Measurements from ENCODE around the gene AJUBA. TPM values are rescaled to one million over a fixed set of nuclear protein-coding genes. Genes with fewer than 3 reads are reported as not detected.

The AJUBA gene
- polyA plus RNA-seq, 2 donors = 16.5 to 19.7 TPM

GRCh38 chr14:22981876-22982476 is 375 bp downstream of the AJUBA start:
- Histone ChIP-seq H3K27ac (ENCODE audit: low read depth in 2 of 2, low read length in 1 of 2) (peak overlapping the region; percentile 84 to 86), H3K27me3 (ENCODE audit: control insufficient read depth in 1 of 2, insufficient read depth in 2 of 2, low read length in 2 of 2) (no peaks in the 10 kb centered on the region), H3K36me3 (ENCODE audit: control insufficient read depth in 2 of 2, insufficient read depth in 2 of 2, low read length in 1 of 2) (peaks cover 0 to 1% of the 10 kb centered on the region in 2 donors), H3K9me3 (ENCODE audit: control insufficient read depth in 2 of 2, insufficient read depth in 1 of 2, low read depth in 1 of 2, low read length in 1 of 2) (no peaks in the 10 kb centered on the region), H3K4me1 (ENCODE audit: control insufficient read depth in 2 of 2, insufficient read depth in 2 of 2, low read length in 1 of 2) (peaks cover 0 to 15% of the 10 kb centered on the region in 2 donors), H3K4me3 (ENCODE audit: low read depth in 1 of 2, low read length in 2 of 2) (peak overlapping the region; percentile 68 to 85)
- WGBS, 2 donors = 1% methylated on average over 50 to 51 of the region's 51 CpGs

GRCh38 chr14:22981090-22981875 is 1.1 kb downstream of the AJUBA start:
- H3K4me3 ChIP-seq (ENCODE audit: low read depth in 1 of 2, low read length in 2 of 2) = peak overlapping the region; percentile 68 to 85
- peak overlapping the region; percentile 84 to 86 for H3K27ac ChIP-seq (ENCODE audit: low read depth in 2 of 2, low read length in 1 of 2)
- H3K36me3 ChIP-seq (ENCODE audit: control insufficient read depth in 2 of 2, insufficient read depth in 2 of 2, low read length in 1 of 2) = peaks cover 0 to 1% of the 10 kb centered on the region in 2 donors
- peaks cover 0 to 16% of the 10 kb centered on the region in 2 donors for H3K4me1 ChIP-seq (ENCODE audit: control insufficient read depth in 2 of 2, insufficient read depth in 2 of 2, low read length in 1 of 2)
- no peaks in the 10 kb centered on the region for H3K27me3 ChIP-seq (ENCODE audit: control insufficient read depth in 1 of 2, insufficient read depth in 2 of 2, low read length in 2 of 2)
- H3K9me3 ChIP-seq (ENCODE audit: control insufficient read depth in 2 of 2, insufficient read depth in 1 of 2, low read depth in 1 of 2, low read length in 1 of 2) = no peaks in the 10 kb centered on the region
- 4 to 5% methylated on average over 76 of the region's 76 CpGs for WGBS, 2 donors

GRCh38 chr14:22980672-22981089 is 1.7 kb downstream of the AJUBA start:
- peak overlapping the region; percentile 84 to 91 for H3K27ac ChIP-seq (ENCODE audit: low read depth in 2 of 2, low read length in 1 of 2)
- WGBS, 2 donors = 2 to 3% methylated on average over 41 of the region's 41 CpGs
- no peaks in the 10 kb centered on the region for H3K27me3 ChIP-seq (ENCODE audit: control insufficient read depth in 1 of 2, insufficient read depth in 2 of 2, low read length in 2 of 2)
- H3K4me1 ChIP-seq (ENCODE audit: control insufficient read depth in 2 of 2, insufficient read depth in 2 of 2, low read length in 1 of 2) = peaks cover 0 to 16% of the 10 kb centered on the region in 2 donors
- H3K36me3 ChIP-seq (ENCODE audit: control insufficient read depth in 2 of 2, insufficient read depth in 2 of 2, low read length in 1 of 2) = peaks cover 0 to 1% of the 10 kb centered on the region in 2 donors
- H3K9me3 ChIP-seq (ENCODE audit: control insufficient read depth in 2 of 2, insufficient read depth in 1 of 2, low read depth in 1 of 2, low read length in 1 of 2) = no peaks in the 10 kb centered on the region
- H3K4me3 ChIP-seq (ENCODE audit: low read depth in 1 of 2, low read length in 2 of 2) = peak overlapping the region; percentile 68 to 85

GRCh38 chr14:22979748-22980392 is 2.5 kb downstream of the AJUBA start:
- WGBS, 2 donors = 33 to 54% methylated on average over 8 of the region's 8 CpGs

GRCh38 chr14:22978981-22979671 is 3.2 kb downstream of the AJUBA start:
- 40 to 47% methylated on average over 5 of the region's 5 CpGs for WGBS, 2 donors
- Histone ChIP-seq H3K27ac (ENCODE audit: low read depth in 2 of 2, low read length in 1 of 2) (peak overlapping the region; percentile 84 to 91), H3K9me3 (ENCODE audit: control insufficient read depth in 2 of 2, insufficient read depth in 1 of 2, low read depth in 1 of 2, low read length in 1 of 2) (no peaks in the 10 kb centered on the region), H3K27me3 (ENCODE audit: control insufficient read depth in 1 of 2, insufficient read depth in 2 of 2, low read length in 2 of 2) (no peaks in the 10 kb centered on the region), H3K4me1 (ENCODE audit: control insufficient read depth in 2 of 2, insufficient read depth in 2 of 2, low read length in 1 of 2) (peaks cover 0 to 16% of the 10 kb centered on the region in 2 donors), H3K36me3 (ENCODE audit: control insufficient read depth in 2 of 2, insufficient read depth in 2 of 2, low read length in 1 of 2) (peaks cover 0 to 1% of the 10 kb centered on the region in 2 donors), H3K4me3 (ENCODE audit: low read depth in 1 of 2, low read length in 2 of 2) (peak overlapping the region; percentile 37 to 68)

More at GRCh38 chr14:22979748-22980392, 2.5 kb downstream of the AJUBA start:
- Histone ChIP-seq H3K4me3 (ENCODE audit: low read depth in 1 of 2, low read length in 2 of 2) (peak overlapping the region; percentile 40 to 68), H3K4me1 (ENCODE audit: control insufficient read depth in 2 of 2, insufficient read depth in 2 of 2, low read length in 1 of 2) (peaks cover 0 to 16% of the 10 kb centered on the region in 2 donors), H3K27ac (ENCODE audit: low read depth in 2 of 2, low read length in 1 of 2) (peak overlapping the region; percentile 84 to 91), H3K36me3 (ENCODE audit: control insufficient read depth in 2 of 2, insufficient read depth in 2 of 2, low read length in 1 of 2) (peaks cover 0 to 1% of the 10 kb centered on the region in 2 donors), H3K9me3 (ENCODE audit: control insufficient read depth in 2 of 2, insufficient read depth in 1 of 2, low read depth in 1 of 2, low read length in 1 of 2) (no peaks in the 10 kb centered on the region), H3K27me3 (ENCODE audit: control insufficient read depth in 1 of 2, insufficient read depth in 2 of 2, low read length in 2 of 2) (no peaks in the 10 kb centered on the region)

- Histone ChIP-seq H3K27ac (ENCODE audit: low read depth in 2 of 2, low read length in 1 of 2) (peak overlapping the region; percentile 84 to 91), H3K36me3 (ENCODE audit: control insufficient read depth in 2 of 2, insufficient read depth in 2 of 2, low read length in 1 of 2) (peaks cover 0 to 2% of the 10 kb centered on the region in 2 donors), H3K4me1 (ENCODE audit: control insufficient read depth in 2 of 2, insufficient read depth in 2 of 2, low read length in 1 of 2) (peaks cover 0 to 16% of the 10 kb centered on the region in 2 donors), H3K4me3 (ENCODE audit: low read depth in 1 of 2, low read length in 2 of 2) (peak overlapping the region in 1 of 2 donors; percentile 3), H3K27me3 (ENCODE audit: control insufficient read depth in 1 of 2, insufficient read depth in 2 of 2, low read length in 2 of 2) (no peaks in the 10 kb centered on the region), H3K9me3 (ENCODE audit: control insufficient read depth in 2 of 2, insufficient read depth in 1 of 2, low read depth in 1 of 2, low read length in 1 of 2) (no peaks in the 10 kb centered on the region)
- WGBS, 2 donors = 42 to 51% methylated on average over 3 of the region's 3 CpGs
Measured at GRCh38 chr14:22978487-22978837, 3.9 kb downstream of the AJUBA start.

- peaks cover 0 to 16% of the 10 kb centered on the region in 2 donors for H3K4me1 ChIP-seq (ENCODE audit: control insufficient read depth in 2 of 2, insufficient read depth in 2 of 2, low read length in 1 of 2)
Measured at GRCh38 chr14:22977684-22978486, 4.5 kb downstream of the AJUBA start.

GRCh38 chr14:22977434-22977683 is 5.0 kb downstream of the AJUBA start:
- Histone ChIP-seq H3K9me3 (ENCODE audit: control insufficient read depth in 2 of 2, insufficient read depth in 1 of 2, low read depth in 1 of 2, low read length in 1 of 2) (no peaks in the 10 kb centered on the region), H3K4me1 (ENCODE audit: control insufficient read depth in 2 of 2, insufficient read depth in 2 of 2, low read length in 1 of 2) (peaks cover 0 to 16% of the 10 kb centered on the region in 2 donors), H3K27me3 (ENCODE audit: control insufficient read depth in 1 of 2, insufficient read depth in 2 of 2, low read length in 2 of 2) (no peaks in the 10 kb centered on the region), H3K36me3 (ENCODE audit: control insufficient read depth in 2 of 2, insufficient read depth in 2 of 2, low read length in 1 of 2) (peaks cover 0 to 8% of the 10 kb centered on the region in 2 donors), H3K4me3 (ENCODE audit: low read depth in 1 of 2, low read length in 2 of 2) (no peak overlapping the region), H3K27ac (ENCODE audit: low read depth in 2 of 2, low read length in 1 of 2) (peak overlapping the region; percentile 29 to 84)

More at GRCh38 chr14:22977684-22978486, 4.5 kb downstream of the AJUBA start:
- H3K4me3 ChIP-seq (ENCODE audit: low read depth in 1 of 2, low read length in 2 of 2) = peak overlapping the region in 1 of 2 donors; percentile 3
- H3K27ac ChIP-seq (ENCODE audit: low read depth in 2 of 2, low read length in 1 of 2) = peak overlapping the region; percentile 84 to 91
- H3K36me3 ChIP-seq (ENCODE audit: control insufficient read depth in 2 of 2, insufficient read depth in 2 of 2, low read length in 1 of 2) = peaks cover 0 to 7% of the 10 kb centered on the region in 2 donors
- no peaks in the 10 kb centered on the region for H3K9me3 ChIP-seq (ENCODE audit: control insufficient read depth in 2 of 2, insufficient read depth in 1 of 2, low read depth in 1 of 2, low read length in 1 of 2)
- no peaks in the 10 kb centered on the region for H3K27me3 ChIP-seq (ENCODE audit: control insufficient read depth in 1 of 2, insufficient read depth in 2 of 2, low read length in 2 of 2)
- 21 to 28% methylated on average over 8 of the region's 8 CpGs for WGBS, 2 donors
